Right kidney (tissue), 1 donor: ENCODE results near the gene EEIG1.

Experiments used
- DNase-seq: peaks from one replicate; pipeline ENCODE4 v3.0.0-alpha.2; 2016

EEIG1 gene

GRCh38 chr9:128001779-128002298 lies 21.1 kb upstream of the EEIG1 start:
- DNase-seq: no peak

- DNase-seq: no peak
These were observed 20.5 kb upstream of the EEIG1 start for GRCh38 chr9:128001151-128001778.

GRCh38 chr9:127999461-127999860 lies 18.7 kb upstream of the EEIG1 start:
- no peak for DNase-seq

- no peak for DNase-seq
These were observed 12.9 kb upstream of the EEIG1 start for GRCh38 chr9:127993721-127994120.

- DNase-seq: no peak
These were observed 11.0 kb upstream of the EEIG1 start for GRCh38 chr9:127991757-127992274.

- DNase-seq: no peak
These were observed 10.4 kb upstream of the EEIG1 start for GRCh38 chr9:127991017-127991756.

DNA sequence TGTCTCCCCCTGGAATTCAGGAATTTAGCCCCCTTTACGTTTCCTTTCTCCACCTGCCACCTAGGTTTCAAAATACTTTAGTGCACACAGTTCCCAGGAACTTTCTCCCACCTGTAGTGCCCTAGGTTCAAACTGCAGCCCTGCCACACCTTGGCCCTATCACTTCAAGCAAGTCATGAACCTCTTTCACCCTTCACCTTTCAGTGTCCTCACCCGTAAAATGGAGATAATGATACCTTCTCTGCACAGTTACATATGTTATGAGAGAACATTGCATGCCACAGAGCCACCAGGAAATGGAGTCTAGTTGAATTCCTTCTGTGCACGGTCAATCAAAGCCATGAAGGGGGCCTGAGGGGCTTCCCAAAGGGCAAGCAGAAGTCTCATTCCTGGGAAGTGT lies 9.8 kb upstream of the EEIG1 start:
- DNase-seq: no peak

DNA sequence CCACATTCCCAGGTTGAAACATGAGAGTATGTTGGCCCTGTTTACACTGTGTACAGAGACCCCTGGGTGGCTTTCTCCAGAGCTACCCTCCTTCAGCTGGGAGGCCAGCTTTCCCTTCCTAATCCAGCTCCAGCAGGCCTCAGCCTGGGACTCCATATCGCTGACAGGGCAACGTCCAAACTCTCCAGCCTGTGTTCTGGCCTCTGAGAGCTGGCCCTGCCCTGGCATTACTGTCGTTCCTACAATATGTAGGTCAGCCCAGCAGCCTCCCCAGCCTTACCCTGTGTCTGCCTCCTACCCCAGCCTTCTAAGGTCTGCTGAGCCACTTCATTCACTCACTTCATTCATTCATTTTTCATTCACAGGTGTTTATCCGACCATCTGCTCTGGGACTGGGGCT lies 8.3 kb upstream of the EEIG1 start:
- no peak for DNase-seq

DNA sequence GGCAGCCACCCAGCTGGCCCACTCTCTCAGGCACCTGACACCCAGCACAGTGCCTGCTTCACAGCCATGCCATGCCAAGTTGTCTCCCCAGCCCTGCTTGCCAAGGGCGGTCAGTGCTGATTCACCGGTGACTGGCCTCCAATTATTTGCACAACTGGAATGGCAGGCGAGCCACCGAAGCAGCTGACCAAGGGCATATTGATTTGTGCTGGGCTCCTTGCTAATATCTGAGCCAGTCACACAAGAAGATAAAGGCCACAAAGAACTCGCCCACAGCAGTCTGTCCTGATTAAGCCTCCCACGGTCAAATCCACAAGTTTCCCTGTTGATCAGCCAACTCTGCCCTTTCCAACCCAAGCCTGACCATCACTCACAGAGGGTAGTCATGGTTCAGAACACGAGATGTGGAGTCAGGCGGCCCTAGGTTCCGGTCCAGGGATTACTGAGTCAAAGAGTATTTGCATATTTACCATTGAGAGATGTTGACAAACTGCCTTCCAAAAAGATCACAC lies 6.4 kb upstream of the EEIG1 start:
- no peak for DNase-seq

GRCh38 chr9:127985011-127985410 lies 4.2 kb upstream of the EEIG1 start:
- no peak for DNase-seq

- DNase-seq: no peak
These were observed 3.1 kb upstream of the EEIG1 start for GRCh38 chr9:127983847-127984289.

GRCh38 chr9:127982912-127983311 lies 2.1 kb upstream of the EEIG1 start:
- no peak for DNase-seq

DNA sequence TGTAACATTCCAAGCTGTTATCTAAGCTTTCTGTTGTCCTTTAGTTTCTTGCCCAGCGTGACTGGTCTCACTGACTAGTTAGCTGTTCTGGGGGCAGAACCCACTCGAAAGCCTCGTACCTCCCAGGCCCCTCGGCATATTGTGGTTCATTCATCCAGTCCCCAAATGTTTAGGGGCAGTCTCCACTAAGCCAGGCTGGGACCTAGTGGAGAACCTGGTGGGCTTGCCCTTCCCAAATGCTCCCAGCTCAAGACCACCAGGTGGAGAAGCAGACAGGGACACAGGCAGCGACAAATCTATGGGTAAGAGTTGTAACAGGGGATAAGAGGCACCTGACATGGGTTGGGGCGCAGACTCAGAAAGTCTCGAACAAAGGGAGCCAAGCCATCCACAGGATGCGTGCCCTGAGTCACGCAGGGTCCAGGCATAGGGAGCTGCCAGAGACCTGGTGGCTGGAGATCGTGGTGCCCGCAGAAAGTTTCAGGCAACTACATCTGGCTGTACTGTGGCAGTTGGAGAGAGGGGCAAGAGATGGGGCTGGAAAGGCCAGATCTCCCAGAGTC lies 851 bp upstream of the EEIG1 start:
- DNase-seq: no peak

DNA sequence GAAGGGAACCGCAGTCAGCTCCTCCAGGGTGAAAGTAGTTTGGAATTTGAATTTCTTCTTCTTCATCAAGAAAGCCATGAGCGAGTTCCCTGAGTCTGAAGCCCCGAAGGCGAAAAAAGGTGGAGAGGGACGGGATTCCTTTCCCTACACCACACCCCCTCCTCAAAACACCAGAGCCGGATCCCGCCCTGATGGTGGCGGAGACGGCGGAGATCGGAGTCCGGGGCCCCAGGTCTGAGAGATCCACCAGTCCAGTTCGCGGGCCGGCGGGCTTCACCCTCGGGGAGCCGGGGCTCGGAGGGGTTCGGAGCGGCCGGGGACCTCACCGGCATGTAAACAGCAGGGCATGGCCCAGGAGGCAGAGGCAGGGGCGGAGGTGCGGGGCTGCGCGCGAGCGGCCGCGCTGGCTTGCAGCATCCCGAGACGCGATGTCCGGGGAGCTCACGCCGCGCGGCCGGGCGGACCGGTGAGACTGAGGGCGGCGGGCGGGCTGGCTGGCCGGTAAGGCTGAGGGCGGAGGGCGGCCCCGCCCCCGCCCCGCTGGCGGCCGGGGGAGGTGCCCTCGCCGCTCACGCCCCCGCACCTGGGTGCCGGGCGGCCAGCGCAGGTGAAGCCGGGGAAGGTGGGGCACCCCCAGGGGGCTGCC lies 606 bp downstream of the EEIG1 start:
- DNase-seq: peak; percentile 76

- peak; percentile 76 for DNase-seq
These were observed 1.3 kb downstream of the EEIG1 start for GRCh38 chr9:127979333-127980059.

GRCh38 chr9:127979015-127979332 lies 1.8 kb downstream of the EEIG1 start:
- DNase-seq: no peak

DNA sequence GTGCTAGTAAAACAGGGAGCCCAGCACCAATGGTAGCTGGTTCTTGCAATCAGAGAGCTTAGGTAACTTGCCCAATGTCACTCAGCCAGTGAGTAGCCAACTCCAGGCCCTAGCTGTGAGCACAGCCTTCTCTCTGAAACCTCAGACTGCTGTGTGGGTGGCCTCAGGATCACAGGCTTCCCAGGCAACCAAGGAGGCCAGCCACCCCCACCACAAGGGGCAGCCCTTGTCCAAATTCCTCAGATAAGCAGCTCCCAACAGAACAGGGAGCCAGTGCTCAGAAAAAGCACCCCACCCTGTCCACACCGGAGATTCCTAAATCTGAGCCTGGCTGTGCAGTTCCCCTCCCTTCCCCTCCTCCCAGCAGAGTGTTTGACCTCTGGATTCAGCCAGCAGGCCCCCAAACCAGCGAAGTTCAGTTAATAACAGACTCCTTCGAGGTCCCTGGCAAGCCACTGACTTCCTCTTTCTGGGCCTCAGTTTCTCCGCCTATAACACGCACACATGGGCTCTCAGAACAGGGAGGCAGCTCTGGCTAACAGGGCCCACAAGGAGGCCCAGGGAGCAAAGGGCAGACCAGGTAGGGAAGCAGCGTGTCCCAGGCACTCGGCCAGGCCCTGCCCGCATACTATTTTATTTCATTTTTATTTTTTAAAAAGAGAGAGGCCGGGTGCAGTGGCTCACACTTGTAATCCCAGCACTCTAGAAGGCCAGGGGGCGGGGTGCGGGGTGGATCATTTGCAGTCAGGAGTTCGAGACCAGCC lies 2.7 kb downstream of the EEIG1 start:
- no peak for DNase-seq

DNA sequence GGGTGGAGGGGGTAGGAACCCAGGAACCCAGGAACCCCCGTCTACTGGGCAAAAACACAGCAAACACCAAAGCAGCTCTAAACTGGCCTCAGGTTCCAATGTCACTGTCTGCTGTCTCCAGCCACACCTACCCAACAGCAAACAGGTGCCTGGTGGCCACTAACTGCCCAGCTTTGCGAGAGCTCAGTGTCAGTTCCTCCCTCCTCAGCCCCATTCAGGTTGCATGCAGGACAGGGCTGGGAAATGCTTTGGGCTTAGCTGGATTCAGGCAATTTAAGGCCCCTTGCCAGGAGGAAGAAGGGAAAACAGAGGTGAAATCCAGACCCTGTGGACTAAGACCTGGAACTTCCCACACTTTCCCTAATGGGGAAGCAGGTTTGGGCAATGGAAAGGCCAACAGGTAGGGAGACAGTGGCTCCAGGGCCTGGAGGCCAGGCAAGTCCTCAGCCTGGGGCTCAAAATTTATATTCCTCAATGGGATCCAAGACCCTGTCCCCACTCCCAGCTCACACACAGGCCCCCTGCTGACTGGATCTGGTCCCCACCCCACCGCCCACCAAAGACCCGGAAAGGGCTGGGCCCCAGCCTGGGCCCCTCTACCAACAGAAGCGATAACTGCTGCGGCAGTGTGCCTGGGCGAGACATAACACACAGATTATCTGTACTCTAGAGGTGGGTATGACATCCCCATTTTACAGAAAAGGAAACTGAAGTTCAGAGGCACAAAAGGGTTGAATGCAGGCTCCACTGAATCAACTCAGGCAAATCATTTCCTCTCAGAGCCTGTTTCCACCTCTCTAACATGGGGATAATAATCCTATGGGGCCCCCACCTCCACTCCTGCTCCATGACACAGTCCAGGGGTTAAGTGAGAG lies 3.5 kb downstream of the EEIG1 start:
- no peak for DNase-seq

GRCh38 chr9:127976498-127976897 lies 4.3 kb downstream of the EEIG1 start:
- no peak for DNase-seq
